ENCODE results near the gene CERS1.

GRCh38 chr19:18915639-18916038 is 19.7 kb upstream of the CERS1 start:
- TF ChIP-seq CTCF (IDR thresholded peaks at IDR 0.05 in 2 of 3, conservative IDR thresholded peaks at IDR 0.05 in 1 of 3; ENCODE audit: borderline replicate concordance in 1 of 3, insufficient read depth in 1 of 3, low read depth in 2 of 3, low read length in 2 of 3) = peak; percentile 55 to 65 (median 61); a peak in 5 of 6 replicates
- no peak for TF ChIP-seq POLR2A (IDR thresholded peaks at IDR 0.05; ENCODE audit: borderline replicate concordance, extremely low read depth, insufficient read depth, insufficient read length)

Data from HCT116 (cell line).